Chondrocyte (in vitro differentiated cells): ENCODE data around the gene ALK. TPM values are rescaled to one million over a fixed set of nuclear protein-coding genes. Genes with fewer than 3 reads are reported as not detected.

Source experiments
- DNase-seq: peaks from one replicate; pipeline ENCODE4 v3.0.0; 2021; ENCODE audit warnings: mixed read lengths, low spot score
- H3K27ac Mint-ChIP-seq: one replicate; pipeline ENCODE4 v1.8.0; 2021; ENCODE audit warnings: mild to moderate bottlenecking, moderate library complexity, mixed read lengths; ENCODE audit not compliant: unreplicated experiment
- H3K27me3 Mint-ChIP-seq: 2 replicates; pipeline ENCODE4 v1.8.0; 2021; ENCODE audit warnings: low read depth, mixed read lengths
- H3K36me3 Mint-ChIP-seq: 2 replicates; pipeline ENCODE4 v1.8.0; 2021; ENCODE audit warnings: low read depth, mixed read lengths
- H3K4me1 Mint-ChIP-seq: 2 replicates; pipeline ENCODE4 v1.8.0; 2021; ENCODE audit warnings: low read depth, mild to moderate bottlenecking, mixed read lengths
- H3K4me3 Mint-ChIP-seq: one replicate; pipeline ENCODE4 v1.8.0; 2021; ENCODE audit warnings: mild to moderate bottlenecking, moderate library complexity, mixed read lengths; ENCODE audit not compliant: unreplicated experiment
- H3K9me3 Mint-ChIP-seq: 2 replicates; pipeline ENCODE4 v1.8.0; 2021; ENCODE audit warnings: low read depth, mixed read lengths
- total RNA-seq: library from RNA; stranded (reverse); gene quantifications from 3 replicates; pipeline ENCODE4 v1.2.1, GENCODE V29; 2021
- TF ChIP-seq, protein P1 (sequence below): fragments of 200-600 bp; sonication (generic); IDR thresholded peaks from 2 replicates; pipeline ENCODE4 v1.5.0; 2021; ENCODE audit warnings: antibody characterized with exemption, mild to moderate bottlenecking, moderate library complexity

The ALK gene
- total RNA-seq, 1 donor from 2014 or later: 0.07 TPM

DNA sequence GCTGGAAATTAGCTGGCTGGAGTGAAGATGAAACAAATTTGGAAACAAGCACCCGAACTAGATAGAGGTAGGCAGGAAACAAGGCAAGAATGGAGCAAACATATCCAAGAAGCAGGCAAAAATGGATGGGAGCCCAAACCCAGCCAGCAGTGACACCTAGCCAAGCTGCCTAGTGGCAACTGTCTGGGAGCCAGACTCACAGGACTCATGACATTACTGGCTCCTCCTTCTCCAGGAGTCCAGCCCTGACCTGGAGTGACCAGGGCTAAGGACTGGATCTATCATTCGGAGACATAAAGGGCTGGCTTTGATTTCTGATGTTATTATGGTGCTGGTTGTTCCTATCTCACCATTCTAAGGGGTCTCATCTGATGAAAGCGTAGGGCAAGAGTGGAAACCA lies 21.3 kb upstream of the ALK start:
- no peak overlapping the region for H3K27ac Mint-ChIP-seq
- peaks cover 9% of the 10 kb centered on the region for H3K9me3 Mint-ChIP-seq
- no peaks in the 10 kb centered on the region for H3K36me3 Mint-ChIP-seq
- TF ChIP-seq, protein P1, sequence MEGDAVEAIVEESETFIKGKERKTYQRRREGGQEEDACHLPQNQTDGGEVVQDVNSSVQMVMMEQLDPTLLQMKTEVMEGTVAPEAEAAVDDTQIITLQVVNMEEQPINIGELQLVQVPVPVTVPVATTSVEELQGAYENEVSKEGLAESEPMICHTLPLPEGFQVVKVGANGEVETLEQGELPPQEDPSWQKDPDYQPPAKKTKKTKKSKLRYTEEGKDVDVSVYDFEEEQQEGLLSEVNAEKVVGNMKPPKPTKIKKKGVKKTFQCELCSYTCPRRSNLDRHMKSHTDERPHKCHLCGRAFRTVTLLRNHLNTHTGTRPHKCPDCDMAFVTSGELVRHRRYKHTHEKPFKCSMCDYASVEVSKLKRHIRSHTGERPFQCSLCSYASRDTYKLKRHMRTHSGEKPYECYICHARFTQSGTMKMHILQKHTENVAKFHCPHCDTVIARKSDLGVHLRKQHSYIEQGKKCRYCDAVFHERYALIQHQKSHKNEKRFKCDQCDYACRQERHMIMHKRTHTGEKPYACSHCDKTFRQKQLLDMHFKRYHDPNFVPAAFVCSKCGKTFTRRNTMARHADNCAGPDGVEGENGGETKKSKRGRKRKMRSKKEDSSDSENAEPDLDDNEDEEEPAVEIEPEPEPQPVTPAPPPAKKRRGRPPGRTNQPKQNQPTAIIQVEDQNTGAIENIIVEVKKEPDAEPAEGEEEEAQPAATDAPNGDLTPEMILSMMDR: no peak
- no peak overlapping the region for H3K4me3 Mint-ChIP-seq
- no peaks in the 10 kb centered on the region for H3K4me1 Mint-ChIP-seq
- peaks cover 4% of the 10 kb centered on the region for H3K27me3 Mint-ChIP-seq
- DNase-seq: no peak

DNA sequence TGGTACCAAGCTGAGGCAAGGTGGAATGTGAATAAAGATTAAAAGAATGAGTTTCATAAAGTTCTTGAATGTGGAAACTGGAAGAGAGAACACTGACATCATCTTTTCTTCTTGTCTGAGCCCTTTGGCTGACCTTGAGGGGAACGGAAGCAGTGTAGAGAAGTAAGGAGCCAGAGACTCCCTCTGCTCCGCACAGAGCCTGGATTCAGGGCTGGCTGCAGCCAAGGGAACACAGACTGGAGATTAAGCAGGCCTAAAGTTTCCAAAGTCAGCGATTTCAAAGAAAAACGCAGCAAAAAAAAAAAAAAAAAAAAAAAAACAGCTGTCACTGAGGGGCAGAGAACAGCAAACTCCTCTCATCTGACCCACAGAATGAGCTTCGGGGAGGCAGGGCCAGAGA lies 19.3 kb upstream of the ALK start:
- no peak overlapping the region for H3K4me3 Mint-ChIP-seq
- TF ChIP-seq, protein P1: no peak
- H3K27ac Mint-ChIP-seq: no peak overlapping the region

DNA sequence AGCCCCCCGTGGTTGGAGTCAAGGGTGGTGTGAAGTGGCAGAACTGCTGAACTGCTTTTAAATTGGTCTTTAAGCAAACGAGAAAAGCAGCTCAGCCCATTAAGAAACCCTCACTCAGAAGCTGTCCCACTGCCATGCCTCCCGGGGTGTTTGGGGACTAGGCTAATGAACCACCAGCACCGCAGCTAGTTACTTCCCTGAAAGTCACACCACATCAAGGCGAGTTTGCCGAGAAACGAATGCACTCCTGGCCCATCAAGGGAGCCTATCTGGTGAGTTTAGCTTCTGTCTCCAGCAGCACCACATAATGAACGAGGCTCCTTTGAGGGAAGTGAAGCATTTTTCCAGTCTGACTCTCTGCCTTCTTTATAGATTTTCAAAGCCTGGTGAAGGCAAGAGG lies 14.6 kb upstream of the ALK start:
- no peak overlapping the region for H3K27ac Mint-ChIP-seq
- no peaks in the 10 kb centered on the region for H3K4me1 Mint-ChIP-seq
- no peaks in the 10 kb centered on the region for H3K9me3 Mint-ChIP-seq

More for the DNA sequence above, 19.3 kb upstream of the ALK start:
- Mint-ChIP-seq H3K4me1 (no peaks in the 10 kb centered on the region), H3K9me3 (peaks cover 9% of the 10 kb centered on the region), H3K36me3 (no peaks in the 10 kb centered on the region), H3K27me3 (no peaks in the 10 kb centered on the region)
- DNase-seq: no peak

DNA sequence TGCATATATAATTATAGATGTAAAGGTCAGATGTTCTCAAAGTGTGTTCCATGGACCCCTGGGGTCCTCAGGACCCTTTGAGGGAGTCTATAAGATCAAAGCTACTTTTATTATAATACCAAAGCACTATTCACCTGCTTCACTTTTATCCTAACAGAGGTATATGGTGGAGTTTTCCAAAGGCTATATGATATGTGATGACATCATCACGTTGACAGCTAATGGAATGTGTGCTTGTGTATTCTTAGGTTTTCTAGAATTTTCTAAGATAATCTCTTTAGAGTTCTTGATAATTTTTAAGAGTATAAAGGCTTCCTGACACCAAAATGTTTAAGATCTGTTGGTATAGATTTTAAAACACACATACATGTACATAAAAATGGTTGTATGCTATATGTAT lies 10.4 kb upstream of the ALK start:
- H3K27me3 Mint-ChIP-seq: peaks cover 33% of the 10 kb centered on the region
- no peaks in the 10 kb centered on the region for H3K36me3 Mint-ChIP-seq
- H3K27ac Mint-ChIP-seq: no peak overlapping the region
- TF ChIP-seq, protein P1: no peak
- no peak for DNase-seq
- no peaks in the 10 kb centered on the region for H3K9me3 Mint-ChIP-seq
- no peak overlapping the region for H3K4me3 Mint-ChIP-seq
- no peaks in the 10 kb centered on the region for H3K4me1 Mint-ChIP-seq

More for the DNA sequence above, 14.6 kb upstream of the ALK start:
- H3K27me3 Mint-ChIP-seq: peaks cover 9% of the 10 kb centered on the region
- no peak overlapping the region for H3K4me3 Mint-ChIP-seq
- TF ChIP-seq, protein P1: no peak
- no peak for DNase-seq
- no peaks in the 10 kb centered on the region for H3K36me3 Mint-ChIP-seq

- Mint-ChIP-seq H3K27ac (no peak overlapping the region), H3K36me3 (no peaks in the 10 kb centered on the region), H3K9me3 (no peaks in the 10 kb centered on the region), H3K27me3 (peaks cover 56% of the 10 kb centered on the region), H3K4me1 (peaks cover 13% of the 10 kb centered on the region), H3K4me3 (no peak overlapping the region)
- no peak for DNase-seq
- TF ChIP-seq, protein P1: peak; percentile 97
These were observed 1.8 kb upstream of the ALK start for GRCh38 chr2:29923110-29923721.
